ENCODE measurements around the gene TLCD1. TPM values are rescaled to one million over a fixed set of nuclear protein-coding genes. Genes with fewer than 3 reads are reported as not detected.
"Not testable (repeated sequence)": the region's sequence is repeated elsewhere in the genome, so short reads cannot be mapped to it uniquely, and the experiment has no call there.

Gene TLCD1
- total and polyA plus RNA-seq, 2 experiments from 2014 or later, result 4.8 to 14.2 TPM

GRCh38 chr17:28726627-28727491 is 826 bp upstream of the TLCD1 start:
- Histone ChIP-seq H3K4me1 (ENCODE audit: insufficient read depth) (peaks cover 35% of the 10 kb centered on the region), H3F3A (ENCODE audit: insufficient read depth) (peaks cover 38% of the 10 kb centered on the region), H3K4me2 (ENCODE audit: unreplicated experiment) (peak overlapping the region; percentile 92), H3K27me3 (replicated peaks; ENCODE audit: insufficient read depth) (no peaks in the 10 kb centered on the region), H3K4me3 (peak overlapping the region; percentile 74), H3K9me3 (ENCODE audit: low read depth) (no peaks in the 10 kb centered on the region), H3K79me2 (ENCODE audit: insufficient read depth) (peaks cover 17% of the 10 kb centered on the region), H3K27ac (peak overlapping the region; percentile 88), H3K9me2 (ENCODE audit: insufficient read depth) (no peaks in the 10 kb centered on the region), H3K9ac (peak overlapping the region; percentile 86), H4K20me1 (ENCODE audit: insufficient read depth) (no peaks in the 10 kb centered on the region), H2AFZ (peak overlapping the region; percentile 89), H3K36me3 (ENCODE audit: low read depth) (peaks cover 23% of the 10 kb centered on the region; the same call in 1 of the 2 replicates)
- in situ Hi-C loops (cut with MboI), result no loop called here
- no peak for TF ChIP-seq EZH2 (IDR thresholded peaks at IDR 0.05; ENCODE audit: insufficient read depth, poor library complexity, severe bottlenecking)
- TF ChIP-seq EZH2phosphoT487 (IDR thresholded peaks at IDR 0.05; ENCODE audit: insufficient read depth, low read depth), result no peak
- 1% methylated on average over 46 to 52 of the region's 57 CpGs for WGBS, 2 experiments (ENCODE audit: low coverage in 1 of 2, low lambda C conversion rate in 2 of 2, missing lambda C conversion rate in 2 of 2)
- DNase-seq, result peak; percentile 95

- Histone ChIP-seq H3K79me2 (ENCODE audit: insufficient read depth) (peaks cover 28% of the 10 kb centered on the region), H3K27me3 (replicated peaks; ENCODE audit: insufficient read depth) (no peaks in the 10 kb centered on the region), H3F3A (ENCODE audit: insufficient read depth) (peaks cover 48% of the 10 kb centered on the region), H3K4me1 (ENCODE audit: insufficient read depth) (peaks cover 41% of the 10 kb centered on the region), H3K27ac (peak overlapping the region; percentile 82), H3K9me3 (ENCODE audit: low read depth) (no peaks in the 10 kb centered on the region), H3K4me3 (peak overlapping the region; percentile 74), H2AFZ (peak overlapping the region; percentile 62), H3K4me2 (ENCODE audit: unreplicated experiment) (peak overlapping the region; percentile 78), H3K9me2 (ENCODE audit: insufficient read depth) (no peaks in the 10 kb centered on the region), H4K20me1 (ENCODE audit: insufficient read depth) (no peaks in the 10 kb centered on the region), H3K9ac (peak overlapping the region; percentile 86), H3K36me3 (ENCODE audit: low read depth) (peaks cover 34% of the 10 kb centered on the region; the same call in 1 of the 2 replicates)
- no peak for TF ChIP-seq EZH2 (IDR thresholded peaks at IDR 0.05; ENCODE audit: insufficient read depth, poor library complexity, severe bottlenecking)
- DNase-seq, result peak; percentile 90
- WGBS, 2 experiments (ENCODE audit: low coverage in 1 of 2, low lambda C conversion rate in 2 of 2, missing lambda C conversion rate in 2 of 2), result 2 to 3% methylated on average over 26 to 33 of the region's 45 CpGs
- in situ Hi-C loops (cut with MboI), result no loop called here
These were observed 290 bp downstream of the TLCD1 start for GRCh38 chr17:28725660-28726225.

- no peak overlapping the region for H2AFZ ChIP-seq
- H3K9ac ChIP-seq, result peak overlapping the region; percentile 86
- peaks cover 50% of the 10 kb centered on the region for H3F3A ChIP-seq (ENCODE audit: insufficient read depth)
- TF ChIP-seq EZH2 (IDR thresholded peaks at IDR 0.05; ENCODE audit: insufficient read depth, poor library complexity, severe bottlenecking), result no peak
- no peak for TF ChIP-seq EZH2phosphoT487 (IDR thresholded peaks at IDR 0.05; ENCODE audit: insufficient read depth, low read depth)
- peak overlapping the region; percentile 74 for H3K4me3 ChIP-seq
- peak; percentile 73 for DNase-seq
- no peaks in the 10 kb centered on the region for H3K9me2 ChIP-seq (ENCODE audit: insufficient read depth)
- 18 to 22% methylated on average over 20 of the region's 20 CpGs for WGBS, 2 experiments (ENCODE audit: low coverage in 1 of 2, low lambda C conversion rate in 2 of 2, missing lambda C conversion rate in 2 of 2)
- H3K79me2 ChIP-seq (ENCODE audit: insufficient read depth), result peaks cover 34% of the 10 kb centered on the region
- peaks cover 34% of the 10 kb centered on the region; the same call in 1 of the 2 replicates for H3K36me3 ChIP-seq (ENCODE audit: low read depth)
- H3K9me3 ChIP-seq (ENCODE audit: low read depth), result no peaks in the 10 kb centered on the region
- H3K4me1 ChIP-seq (ENCODE audit: insufficient read depth), result peaks cover 41% of the 10 kb centered on the region
- peak overlapping the region; percentile 78 for H3K4me2 ChIP-seq (ENCODE audit: unreplicated experiment)
- no peaks in the 10 kb centered on the region for H4K20me1 ChIP-seq (ENCODE audit: insufficient read depth)
- in situ Hi-C loops (cut with MboI), result no loop called here
- H3K27me3 ChIP-seq (replicated peaks; ENCODE audit: insufficient read depth), result no peaks in the 10 kb centered on the region
- H3K27ac ChIP-seq, result peak overlapping the region; percentile 82
These were observed 820 bp downstream of the TLCD1 start for GRCh38 chr17:28725166-28725659.

- Histone ChIP-seq H3K4me1 (ENCODE audit: insufficient read depth) (peaks cover 41% of the 10 kb centered on the region), H3K4me3 (peak overlapping the region; percentile 74), H4K20me1 (ENCODE audit: insufficient read depth) (no peaks in the 10 kb centered on the region), H3K9ac (peak overlapping the region; percentile 86), H3F3A (ENCODE audit: insufficient read depth) (peaks cover 51% of the 10 kb centered on the region), H3K36me3 (ENCODE audit: low read depth) (peaks cover 34% of the 10 kb centered on the region; the same call in 1 of the 2 replicates), H2AFZ (no peak overlapping the region), H3K27ac (peak overlapping the region; percentile 82), H3K9me3 (ENCODE audit: low read depth) (no peaks in the 10 kb centered on the region), H3K9me2 (ENCODE audit: insufficient read depth) (no peaks in the 10 kb centered on the region), H3K79me2 (ENCODE audit: insufficient read depth) (peaks cover 38% of the 10 kb centered on the region), H3K27me3 (replicated peaks; ENCODE audit: insufficient read depth) (no peaks in the 10 kb centered on the region), H3K4me2 (ENCODE audit: unreplicated experiment) (peak overlapping the region; percentile 78)
- in situ Hi-C loops (cut with MboI), result no loop called here
- no peak for DNase-seq
- 80 to 81% methylated on average over 10 of the region's 10 CpGs for WGBS, 2 experiments (ENCODE audit: low coverage in 1 of 2, low lambda C conversion rate in 2 of 2, missing lambda C conversion rate in 2 of 2)
- TF ChIP-seq EZH2 (IDR thresholded peaks at IDR 0.05; ENCODE audit: insufficient read depth, poor library complexity, severe bottlenecking) (no peak), EZH2phosphoT487 (IDR thresholded peaks at IDR 0.05; ENCODE audit: insufficient read depth, low read depth) (no peak)
These were observed 1.4 kb downstream of the TLCD1 start for GRCh38 chr17:28724500-28725165.

GRCh38 chr17:28723836-28724499 is 2.1 kb downstream of the TLCD1 start:
- Histone ChIP-seq H3K27ac (peak overlapping the region; percentile 82; the same call in 1 of the 2 replicates), H3K4me1 (ENCODE audit: insufficient read depth) (peaks cover 44% of the 10 kb centered on the region), H3K79me2 (ENCODE audit: insufficient read depth) (peaks cover 38% of the 10 kb centered on the region), H3K9ac (peak overlapping the region; percentile 86; the same call in 1 of the 2 replicates), H3F3A (ENCODE audit: insufficient read depth) (peaks cover 46% of the 10 kb centered on the region), H3K36me3 (ENCODE audit: low read depth) (peaks cover 34% of the 10 kb centered on the region; the same call in 1 of the 2 replicates)
- H3K9me2 ChIP-seq (ENCODE audit: insufficient read depth); H4K20me1 ChIP-seq (ENCODE audit: insufficient read depth); H2AFZ ChIP-seq; H3K4me2 ChIP-seq (ENCODE audit: unreplicated experiment); H3K27me3 ChIP-seq (replicated peaks; ENCODE audit: insufficient read depth); DNase-seq; H3K9me3 ChIP-seq (ENCODE audit: low read depth); in situ Hi-C loops (cut with MboI); H3K4me3 ChIP-seq: not testable (repeated sequence)
- WGBS, 2 experiments (ENCODE audit: low coverage in 1 of 2, low lambda C conversion rate in 2 of 2, missing lambda C conversion rate in 2 of 2), result 46 to 48% methylated on average over 4 of the region's 4 CpGs

Measured in GM23248 (cell line).